WI38 (cell line): Measurements from ENCODE around the gene SKP1.
A peak's percentile ranks its signal among the peaks of the same experiment; 100 is the strongest.

Experiments used
- H3K4me3 ChIP-seq: 2 replicates; pipeline ENCODE4 v1.5.1; 2011; ENCODE audit warnings: low read depth, mild to moderate bottlenecking, control low read depth, low read length
- TF ChIP-seq, protein P1 (sequence below): IDR thresholded peaks from 2 replicates; pipeline ENCODE4 v1.5.1; 2012; ENCODE audit warnings: low read depth, mild to moderate bottlenecking, control low read depth, low read length

Gene SKP1

DNA sequence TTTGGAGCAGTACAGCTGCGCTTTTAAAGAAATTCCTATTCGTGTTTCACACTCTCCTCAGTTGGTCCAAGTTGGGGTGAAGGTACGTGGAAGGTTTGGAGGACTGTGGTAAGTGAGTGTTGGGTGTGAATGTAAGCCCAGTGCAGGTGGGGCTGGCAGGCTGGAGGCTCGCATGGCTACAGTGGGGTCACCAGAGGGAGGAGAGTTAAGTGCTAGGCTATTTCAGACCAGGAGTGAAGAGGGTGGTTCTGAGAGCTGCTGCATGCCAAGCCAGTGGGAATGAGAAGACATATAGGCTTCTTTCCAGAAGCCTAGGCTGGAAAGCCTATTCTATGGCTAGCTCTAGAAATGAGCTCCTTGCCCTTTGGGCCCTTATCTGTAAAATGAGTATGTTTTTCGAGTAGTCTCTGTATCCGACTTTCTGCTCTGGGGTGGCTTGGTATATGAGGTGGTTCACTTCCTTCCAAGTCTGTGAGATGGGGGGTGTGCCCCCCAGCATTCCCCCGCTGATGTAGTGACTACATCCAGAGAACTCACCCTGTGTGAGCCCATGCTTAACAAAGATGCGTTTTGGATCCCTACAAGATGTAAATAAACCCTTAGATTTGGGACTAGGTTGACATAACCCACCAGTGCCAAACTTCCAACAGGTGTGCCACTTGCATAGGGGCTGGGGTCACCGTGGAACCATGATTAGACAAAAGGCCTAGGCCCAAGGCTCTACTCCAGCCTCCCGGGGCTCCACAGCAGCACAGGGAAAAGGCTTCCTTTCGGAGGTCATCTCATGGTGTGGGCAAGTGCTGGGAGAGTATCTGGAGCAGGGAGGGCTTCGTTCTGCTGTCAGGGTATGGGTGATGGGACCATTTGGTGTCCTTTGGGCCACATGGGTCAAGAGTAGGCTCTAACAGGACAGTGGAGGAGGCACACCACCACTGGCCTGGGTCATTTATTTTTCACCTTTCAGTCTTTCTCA lies 59.7 kb downstream of the SKP1 start:
- TF ChIP-seq, protein P1, sequence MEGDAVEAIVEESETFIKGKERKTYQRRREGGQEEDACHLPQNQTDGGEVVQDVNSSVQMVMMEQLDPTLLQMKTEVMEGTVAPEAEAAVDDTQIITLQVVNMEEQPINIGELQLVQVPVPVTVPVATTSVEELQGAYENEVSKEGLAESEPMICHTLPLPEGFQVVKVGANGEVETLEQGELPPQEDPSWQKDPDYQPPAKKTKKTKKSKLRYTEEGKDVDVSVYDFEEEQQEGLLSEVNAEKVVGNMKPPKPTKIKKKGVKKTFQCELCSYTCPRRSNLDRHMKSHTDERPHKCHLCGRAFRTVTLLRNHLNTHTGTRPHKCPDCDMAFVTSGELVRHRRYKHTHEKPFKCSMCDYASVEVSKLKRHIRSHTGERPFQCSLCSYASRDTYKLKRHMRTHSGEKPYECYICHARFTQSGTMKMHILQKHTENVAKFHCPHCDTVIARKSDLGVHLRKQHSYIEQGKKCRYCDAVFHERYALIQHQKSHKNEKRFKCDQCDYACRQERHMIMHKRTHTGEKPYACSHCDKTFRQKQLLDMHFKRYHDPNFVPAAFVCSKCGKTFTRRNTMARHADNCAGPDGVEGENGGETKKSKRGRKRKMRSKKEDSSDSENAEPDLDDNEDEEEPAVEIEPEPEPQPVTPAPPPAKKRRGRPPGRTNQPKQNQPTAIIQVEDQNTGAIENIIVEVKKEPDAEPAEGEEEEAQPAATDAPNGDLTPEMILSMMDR = no peak
- H3K4me3 ChIP-seq = no peak overlapping the region

DNA sequence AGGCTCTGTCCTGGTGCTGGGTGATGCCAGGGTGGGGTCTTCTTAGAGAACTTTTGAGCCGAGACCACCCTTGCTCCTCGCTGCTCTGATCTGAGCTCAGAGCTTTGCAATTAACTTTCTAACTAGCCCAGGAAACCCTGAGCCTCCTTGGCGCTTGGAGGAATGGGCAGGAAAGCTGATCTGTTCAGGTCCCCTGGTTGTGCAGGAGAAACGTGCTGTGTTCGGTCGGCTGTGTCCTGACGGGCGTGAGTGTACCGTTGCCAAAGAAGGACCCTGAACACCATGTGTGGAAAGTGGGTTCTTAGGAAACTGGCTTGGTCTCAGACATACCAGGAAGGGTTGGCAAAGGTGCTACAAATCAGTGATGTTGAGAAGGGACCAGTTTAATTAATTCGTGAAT lies 60.5 kb downstream of the SKP1 start:
- H3K4me3 ChIP-seq = no peak overlapping the region
- TF ChIP-seq, protein P1 = no peak

DNA sequence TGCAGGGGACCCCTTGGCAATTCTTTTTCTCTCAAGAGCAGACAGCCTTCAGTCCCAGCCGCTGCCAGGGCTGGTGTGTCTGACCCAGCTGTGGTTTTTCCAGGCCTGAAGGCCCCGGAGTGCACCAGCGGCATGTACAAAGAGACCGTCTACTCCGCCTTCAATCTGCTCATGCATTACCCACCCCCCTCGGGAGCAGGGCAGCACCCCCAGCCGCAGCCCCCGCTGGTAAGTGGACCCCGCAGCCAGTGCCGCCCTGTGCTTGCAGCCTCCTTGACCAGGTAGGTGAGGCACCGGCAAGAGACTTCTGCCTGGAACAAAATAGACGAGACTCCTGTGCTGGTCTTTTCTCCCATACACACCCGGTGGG lies 61.0 kb downstream of the SKP1 start:
- TF ChIP-seq, protein P1 = no peak
- H3K4me3 ChIP-seq = no peak overlapping the region

DNA sequence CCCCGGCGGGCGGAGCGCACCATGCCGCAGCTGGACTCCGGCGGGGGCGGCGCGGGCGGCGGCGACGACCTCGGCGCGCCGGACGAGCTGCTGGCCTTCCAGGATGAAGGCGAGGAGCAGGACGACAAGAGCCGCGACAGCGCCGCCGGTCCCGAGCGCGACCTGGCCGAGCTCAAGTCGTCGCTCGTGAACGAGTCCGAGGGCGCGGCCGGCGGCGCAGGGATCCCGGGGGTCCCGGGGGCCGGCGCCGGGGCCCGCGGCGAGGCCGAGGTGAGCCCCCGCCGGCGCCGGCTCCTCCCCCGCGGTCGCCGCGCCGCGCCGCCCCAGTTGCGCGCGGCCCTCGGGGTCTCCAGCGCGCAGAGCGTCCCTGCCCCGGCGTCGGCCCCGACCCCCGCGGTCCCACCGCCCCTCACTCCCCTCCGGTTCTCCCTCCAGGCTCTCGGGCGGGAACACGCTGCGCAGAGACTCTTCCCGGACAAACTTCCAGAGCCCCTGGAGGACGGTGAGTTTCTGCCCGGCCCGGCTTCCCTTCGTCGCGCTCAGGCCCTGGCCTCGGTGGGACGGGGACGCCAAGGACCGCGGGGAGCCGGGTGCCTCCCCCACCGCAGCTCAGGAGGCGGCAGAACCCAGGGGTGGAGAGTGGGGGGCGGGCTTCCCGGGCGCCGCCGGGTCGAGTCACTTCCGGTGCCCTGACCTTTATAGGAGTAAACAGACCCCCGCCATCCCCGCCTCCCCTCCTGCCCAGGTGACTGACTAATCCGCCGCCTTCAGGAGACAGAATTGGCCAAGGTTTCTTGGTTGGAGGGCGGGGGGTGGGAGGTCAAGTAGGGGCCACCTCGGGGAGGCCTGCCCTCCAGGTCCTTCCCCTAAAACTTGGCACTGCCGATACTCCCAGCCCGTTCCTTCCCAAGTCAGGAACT lies 61.6 kb downstream of the SKP1 start:
- peak overlapping the region; percentile 42 for H3K4me3 ChIP-seq
- TF ChIP-seq, protein P1 = no peak

DNA sequence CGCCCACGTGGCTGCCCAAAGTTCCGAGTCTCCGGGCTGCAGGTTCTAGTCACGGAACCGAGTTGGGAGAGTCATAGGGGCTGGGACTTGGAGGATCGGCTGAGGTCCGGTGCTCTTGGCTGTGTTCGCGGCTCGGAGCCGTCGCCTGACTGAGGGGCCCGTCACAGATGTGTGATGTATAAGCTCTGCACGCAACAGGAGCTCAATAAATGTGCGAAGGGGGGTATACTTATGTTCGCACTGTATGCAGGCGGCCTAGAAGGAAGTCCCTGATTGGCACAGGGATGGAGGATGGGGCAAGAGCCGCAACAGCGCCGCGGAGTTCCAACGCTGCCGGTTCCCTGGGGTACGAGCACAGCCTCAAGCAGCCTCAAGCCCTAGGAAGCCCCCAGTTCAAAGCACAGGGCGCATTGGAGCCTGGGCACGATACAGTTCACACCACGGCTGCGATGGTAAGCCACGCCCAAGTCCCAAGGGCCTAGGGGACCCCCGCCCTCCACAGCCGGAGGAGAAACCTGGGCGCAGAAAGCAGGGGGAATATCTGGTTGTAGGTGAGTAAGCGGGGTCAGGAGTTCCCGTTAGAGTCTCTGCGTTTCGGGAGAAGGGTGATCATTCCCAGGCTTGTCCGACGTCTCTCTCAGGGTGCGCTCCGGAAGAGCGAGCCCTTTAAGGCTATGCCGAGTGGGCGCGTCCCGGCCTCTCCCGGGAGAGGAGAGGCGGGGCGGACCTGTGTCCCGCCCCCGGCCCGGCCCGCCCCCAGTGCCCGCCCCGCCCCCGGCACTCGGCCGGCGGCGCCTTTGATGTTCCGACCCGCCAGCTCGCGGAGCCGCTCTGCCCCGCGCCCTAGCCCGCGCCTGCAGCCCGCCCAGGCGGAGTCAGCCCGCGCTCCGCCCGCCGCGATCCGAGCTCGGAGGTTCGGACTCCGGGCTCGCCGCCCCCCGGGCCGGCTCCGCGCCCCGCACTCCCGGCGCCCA lies 62.6 kb downstream of the SKP1 start, which contains the start of gene TCF7:
Gene TCF7, plus strand, starts transcription at position 780 of the 974 bp plus-strand sequence. CDS start 226 bp downstream, outside the sequence.
- TF ChIP-seq, protein P1 = no peak
- H3K4me3 ChIP-seq = peak within 1 kb of the TSS; percentile 59

DNA sequence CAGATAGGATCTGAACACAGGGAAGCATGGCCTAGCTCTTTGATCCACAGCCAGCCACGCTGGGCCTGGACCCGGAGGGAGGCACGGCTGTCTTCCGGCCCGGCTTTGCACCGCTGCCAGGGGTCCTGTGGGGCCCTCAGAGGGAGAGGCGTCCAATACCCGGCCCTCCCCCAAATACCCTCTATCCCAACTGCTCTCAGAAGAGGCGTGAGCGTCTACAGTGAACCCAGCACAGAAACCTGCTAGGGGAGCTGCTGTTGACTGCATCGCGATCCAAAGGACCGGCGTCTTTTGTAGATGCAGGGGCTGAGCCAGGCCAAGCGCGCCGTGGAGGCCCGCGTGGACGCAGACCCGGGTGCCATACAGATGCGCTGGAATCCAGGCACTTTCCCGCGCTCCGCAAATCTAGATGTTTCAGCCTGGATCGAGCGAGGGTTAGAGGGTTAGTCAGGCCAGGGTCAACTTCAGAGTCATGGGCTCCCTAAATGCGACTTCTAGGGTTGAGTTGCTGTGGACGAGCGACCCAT lies 63.3 kb downstream of the SKP1 start:
- H3K4me3 ChIP-seq = no peak overlapping the region
- TF ChIP-seq, protein P1 = no peak
